Measurements from ENCODE around the gene FAM149A.

DNA sequence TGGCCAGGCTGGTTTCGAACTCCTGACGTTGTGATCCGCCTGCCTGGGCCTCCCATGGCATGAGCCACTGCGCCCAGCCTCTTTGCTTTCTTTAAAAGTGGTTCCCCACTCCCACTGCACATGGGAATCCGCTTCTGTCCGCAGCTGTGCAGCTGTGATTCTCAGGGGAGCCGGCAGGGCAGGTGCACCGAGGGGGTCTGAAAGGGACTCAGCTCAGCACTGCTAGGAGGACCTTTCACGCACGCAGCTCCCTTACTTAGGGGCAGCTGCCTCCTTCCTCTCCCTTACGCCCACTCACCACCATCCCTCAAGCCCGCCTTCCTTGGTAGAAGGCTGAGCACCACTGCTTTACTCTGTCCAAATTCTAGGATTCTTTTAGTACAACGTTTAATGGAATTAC is 46.4 kb downstream of the FAM149A start:
- TF ChIP-seq, protein P1, sequence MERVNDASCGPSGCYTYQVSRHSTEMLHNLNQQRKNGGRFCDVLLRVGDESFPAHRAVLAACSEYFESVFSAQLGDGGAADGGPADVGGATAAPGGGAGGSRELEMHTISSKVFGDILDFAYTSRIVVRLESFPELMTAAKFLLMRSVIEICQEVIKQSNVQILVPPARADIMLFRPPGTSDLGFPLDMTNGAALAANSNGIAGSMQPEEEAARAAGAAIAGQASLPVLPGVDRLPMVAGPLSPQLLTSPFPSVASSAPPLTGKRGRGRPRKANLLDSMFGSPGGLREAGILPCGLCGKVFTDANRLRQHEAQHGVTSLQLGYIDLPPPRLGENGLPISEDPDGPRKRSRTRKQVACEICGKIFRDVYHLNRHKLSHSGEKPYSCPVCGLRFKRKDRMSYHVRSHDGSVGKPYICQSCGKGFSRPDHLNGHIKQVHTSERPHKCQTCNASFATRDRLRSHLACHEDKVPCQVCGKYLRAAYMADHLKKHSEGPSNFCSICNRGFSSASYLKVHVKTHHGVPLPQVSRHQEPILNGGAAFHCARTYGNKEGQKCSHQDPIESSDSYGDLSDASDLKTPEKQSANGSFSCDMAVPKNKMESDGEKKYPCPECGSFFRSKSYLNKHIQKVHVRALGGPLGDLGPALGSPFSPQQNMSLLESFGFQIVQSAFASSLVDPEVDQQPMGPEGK (CRISPR knock-in tag; IDR thresholded peaks at IDR 0.05; ENCODE audit: borderline replicate concordance) = no peak
- TF ChIP-seq, protein P2, sequence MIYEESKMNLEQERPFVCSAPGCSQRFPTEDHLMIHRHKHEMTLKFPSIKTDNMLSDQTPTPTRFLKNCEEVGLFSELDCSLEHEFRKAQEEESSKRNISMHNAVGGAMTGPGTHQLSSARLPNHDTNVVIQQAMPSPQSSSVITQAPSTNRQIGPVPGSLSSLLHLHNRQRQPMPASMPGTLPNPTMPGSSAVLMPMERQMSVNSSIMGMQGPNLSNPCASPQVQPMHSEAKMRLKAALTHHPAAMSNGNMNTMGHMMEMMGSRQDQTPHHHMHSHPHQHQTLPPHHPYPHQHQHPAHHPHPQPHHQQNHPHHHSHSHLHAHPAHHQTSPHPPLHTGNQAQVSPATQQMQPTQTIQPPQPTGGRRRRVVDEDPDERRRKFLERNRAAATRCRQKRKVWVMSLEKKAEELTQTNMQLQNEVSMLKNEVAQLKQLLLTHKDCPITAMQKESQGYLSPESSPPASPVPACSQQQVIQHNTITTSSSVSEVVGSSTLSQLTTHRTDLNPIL (CRISPR knock-in tag; IDR thresholded peaks at IDR 0.05; ENCODE audit: low read depth) = no peak
- no peak for TF ChIP-seq RARB (CRISPR knock-in tag; IDR thresholded peaks at IDR 0.05)
- no peak for TF ChIP-seq ZFP3 (CRISPR knock-in tag; IDR thresholded peaks at IDR 0.05)

All from SK-N-SH treated with all-trans-retinoic acid at 6 μM for 48 hours (cell line).